Activated naive CD8-positive, alpha-beta T cell treated with anti-CD3 and anti-CD28 coated beads, Interleukin-2, amount 50 U/mL, for 24 hours (primary cell): Measurements from ENCODE around the gene HSP90AB1.
A peak's percentile ranks its signal among the peaks of the same experiment; 100 is the strongest.

Experiments
- ATAC-seq: fragments of 150-1000 bp; cut with Tn5 transposase; one replicate; pipeline ENCODE4 v1.10.0; 2021
- DNase-seq: peaks from one replicate; pipeline ENCODE4 v3.0.0; 2021
- H3K27ac Mint-ChIP-seq: one replicate; pipeline ENCODE4 v1.8.0; 2021; ENCODE audit warnings: mild to moderate bottlenecking, mixed read lengths
- H3K27me3 Mint-ChIP-seq: one replicate; pipeline ENCODE4 v1.8.0; 2021; ENCODE audit warnings: mixed read lengths
- H3K36me3 Mint-ChIP-seq: one replicate; pipeline ENCODE4 v1.8.0; 2021; ENCODE audit warnings: low read depth, mixed read lengths
- H3K4me1 Mint-ChIP-seq: one replicate; pipeline ENCODE4 v1.8.0; 2021; ENCODE audit warnings: mixed read lengths
- H3K4me3 Mint-ChIP-seq: one replicate; pipeline ENCODE4 v1.8.0; 2021; ENCODE audit warnings: mild to moderate bottlenecking, moderate library complexity, mixed read lengths
- H3K9me3 Mint-ChIP-seq: one replicate; pipeline ENCODE4 v1.8.0; 2021; ENCODE audit warnings: mixed read lengths

Gene HSP90AB1

DNA sequence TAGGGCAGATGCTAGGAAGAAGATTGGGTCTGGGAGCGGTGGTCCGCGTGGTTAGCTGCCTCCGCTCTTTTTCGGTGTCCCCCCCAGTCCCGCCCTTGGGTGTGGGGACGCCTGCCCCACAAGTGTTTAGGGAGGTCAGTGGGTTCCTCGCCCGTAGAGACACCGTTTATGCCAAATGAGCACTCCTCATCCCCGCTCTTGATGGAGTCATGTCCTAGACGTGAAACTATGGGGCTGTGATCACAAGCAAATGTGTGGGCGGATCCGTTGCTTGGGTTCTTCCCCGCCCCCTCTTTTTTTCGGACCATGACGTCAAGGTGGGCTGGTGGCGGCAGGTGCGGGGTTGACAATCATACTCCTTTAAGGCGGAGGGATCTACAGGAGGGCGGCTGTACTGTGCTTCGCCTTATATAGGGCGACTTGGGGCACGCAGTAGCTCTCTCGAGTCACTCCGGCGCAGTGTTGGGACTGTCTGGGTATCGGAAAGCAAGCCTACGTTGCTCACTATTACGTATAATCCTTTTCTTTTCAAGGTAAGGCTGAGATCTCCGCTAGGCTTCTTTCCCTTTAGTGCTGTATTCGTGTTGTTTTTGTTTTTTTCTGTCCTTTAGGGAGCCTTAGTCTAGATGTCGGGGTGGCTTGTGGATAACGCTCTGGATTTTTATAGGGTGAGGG lies at the start of gene HSP90AB1:
Gene HSP90AB1 (plus strand): TSS at position 439 of the 675 bp plus-strand sequence. CDS start 1,529 bp downstream, outside the sequence.
- ATAC-seq, result peak; percentile 74
- Mint-ChIP-seq H3K27ac (peak within 1 kb of the TSS; percentile 100), H3K4me3 (peak within 1 kb of the TSS; percentile 100)

DNA sequence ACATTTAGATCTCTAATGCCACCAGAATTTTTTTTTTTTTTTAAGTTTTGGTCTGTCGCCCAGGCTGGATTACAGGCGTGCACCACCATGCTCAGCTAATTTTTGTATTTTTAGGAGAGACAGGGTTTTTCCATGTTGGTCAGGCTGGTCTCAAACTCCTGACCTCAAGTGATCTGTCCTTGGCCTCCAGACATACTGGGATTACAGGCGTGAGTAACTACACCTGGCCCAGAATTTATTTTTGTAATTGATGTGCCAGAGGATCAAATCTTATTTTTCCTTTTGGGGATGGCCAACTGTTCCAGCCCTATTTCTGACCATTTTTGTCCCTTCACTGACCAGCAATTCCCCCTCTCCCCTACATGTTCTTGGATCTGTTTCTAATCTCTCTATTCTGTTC lies 48.2 kb upstream of the HSP90AB1 start:
- Mint-ChIP-seq H3K36me3 (no peaks in the 10 kb centered on the region), H3K4me1 (no peaks in the 10 kb centered on the region), H3K27ac (no peak overlapping the region)

More for the DNA sequence above, at the start of gene HSP90AB1:
- Mint-ChIP-seq H3K27me3 (peaks cover 5% of the 10 kb centered on the region), H3K4me1 (peaks cover 59% of the 10 kb centered on the region), H3K9me3 (no peaks in the 10 kb centered on the region), H3K36me3 (peaks cover 50% of the 10 kb centered on the region)
- peak; percentile 94 for DNase-seq

DNA sequence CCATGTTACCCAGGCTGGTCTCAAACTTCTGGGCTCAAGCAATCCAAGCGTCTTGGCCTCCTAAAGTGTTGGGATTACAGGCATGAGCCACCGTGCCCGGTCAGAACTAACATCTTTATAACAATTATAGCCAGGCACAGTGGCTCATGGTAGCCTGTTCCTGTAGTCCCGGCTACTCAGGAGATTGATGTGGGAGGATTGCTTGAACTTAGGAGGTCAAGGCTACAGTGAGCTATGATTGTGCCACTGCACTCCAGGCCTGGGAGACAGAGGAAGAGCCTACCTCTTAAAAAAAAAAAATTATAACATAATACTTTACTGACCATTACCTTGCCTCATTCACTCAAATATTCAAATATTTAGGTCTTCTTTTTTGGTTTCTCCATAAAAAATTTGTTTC lies 47.0 kb upstream of the HSP90AB1 start:
- no peak for DNase-seq
- ATAC-seq, result no peak
- H3K36me3 Mint-ChIP-seq, result no peaks in the 10 kb centered on the region
- H3K4me1 Mint-ChIP-seq, result no peaks in the 10 kb centered on the region
- H3K27ac Mint-ChIP-seq, result no peak overlapping the region
- H3K27me3 Mint-ChIP-seq, result peaks cover 2% of the 10 kb centered on the region
- no peak overlapping the region for H3K4me3 Mint-ChIP-seq
- no peaks in the 10 kb centered on the region for H3K9me3 Mint-ChIP-seq

More for the DNA sequence above, 48.2 kb upstream of the HSP90AB1 start:
- no peaks in the 10 kb centered on the region for H3K9me3 Mint-ChIP-seq
- no peak for ATAC-seq
- H3K4me3 Mint-ChIP-seq, result no peak overlapping the region
- peaks cover 2% of the 10 kb centered on the region for H3K27me3 Mint-ChIP-seq
- DNase-seq, result no peak

DNA sequence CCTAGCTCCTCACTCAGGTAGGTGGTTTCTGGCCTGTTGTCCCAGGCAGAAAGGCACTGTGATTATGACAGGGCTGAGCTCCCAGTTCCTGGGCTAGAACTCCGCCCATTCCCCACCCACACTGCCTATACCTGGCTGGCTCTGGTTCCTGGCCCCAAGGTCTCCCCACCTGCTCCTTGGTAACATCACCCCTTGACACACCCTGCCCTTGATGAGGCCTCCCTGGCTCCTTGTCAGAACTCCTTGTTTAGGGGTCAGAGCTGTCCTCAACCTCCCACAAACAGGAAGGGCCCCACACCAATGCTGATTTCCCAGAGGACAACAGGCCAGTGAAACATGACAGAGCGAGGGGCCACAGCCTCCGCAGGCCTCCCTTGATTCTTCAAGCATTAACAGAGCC lies 45.7 kb upstream of the HSP90AB1 start:
- Mint-ChIP-seq H3K4me3 (no peak overlapping the region), H3K9me3 (no peaks in the 10 kb centered on the region), H3K27me3 (peaks cover 2% of the 10 kb centered on the region), H3K4me1 (no peaks in the 10 kb centered on the region), H3K36me3 (no peaks in the 10 kb centered on the region), H3K27ac (no peak overlapping the region)
- DNase-seq, result no peak
- ATAC-seq, result no peak

DNA sequence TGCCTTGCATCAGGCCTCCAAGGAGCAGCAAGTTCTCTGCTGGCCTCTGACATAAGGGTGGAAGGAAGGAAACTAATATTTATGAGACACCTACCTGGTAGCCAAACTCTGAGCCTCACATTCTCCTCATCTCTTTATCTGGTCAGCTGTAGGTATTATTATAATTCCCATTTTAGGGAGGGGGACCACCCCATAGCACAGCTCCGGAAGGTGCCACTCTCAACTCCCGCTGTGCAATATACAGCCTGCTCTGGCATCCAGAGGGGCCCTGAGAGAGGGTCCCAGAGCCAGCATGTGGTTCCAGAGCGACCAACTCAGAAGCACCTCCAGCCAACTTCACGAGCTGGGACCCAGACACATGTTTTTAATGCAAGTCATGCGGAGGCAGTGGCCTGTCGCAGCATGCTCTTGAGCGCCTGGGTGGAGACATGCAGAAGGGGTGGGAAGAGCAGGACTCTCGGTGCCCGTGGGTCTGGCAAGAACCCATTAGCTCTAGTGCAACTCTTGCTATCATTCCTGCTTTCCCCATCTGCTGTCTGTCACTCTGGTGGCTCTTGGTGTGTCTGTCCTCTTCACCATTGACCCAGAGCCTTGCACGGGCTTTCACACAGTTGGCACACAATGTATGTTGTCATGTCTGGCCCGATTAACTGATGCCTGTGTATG lies 45.1 kb upstream of the HSP90AB1 start:
- no peaks in the 10 kb centered on the region for H3K9me3 Mint-ChIP-seq
- H3K4me3 Mint-ChIP-seq, result no peak overlapping the region
- H3K27ac Mint-ChIP-seq, result no peak overlapping the region
- DNase-seq, result no peak
- no peaks in the 10 kb centered on the region for H3K4me1 Mint-ChIP-seq
- ATAC-seq, result no peak
- H3K27me3 Mint-ChIP-seq, result peaks cover 2% of the 10 kb centered on the region
- H3K36me3 Mint-ChIP-seq, result no peaks in the 10 kb centered on the region

DNA sequence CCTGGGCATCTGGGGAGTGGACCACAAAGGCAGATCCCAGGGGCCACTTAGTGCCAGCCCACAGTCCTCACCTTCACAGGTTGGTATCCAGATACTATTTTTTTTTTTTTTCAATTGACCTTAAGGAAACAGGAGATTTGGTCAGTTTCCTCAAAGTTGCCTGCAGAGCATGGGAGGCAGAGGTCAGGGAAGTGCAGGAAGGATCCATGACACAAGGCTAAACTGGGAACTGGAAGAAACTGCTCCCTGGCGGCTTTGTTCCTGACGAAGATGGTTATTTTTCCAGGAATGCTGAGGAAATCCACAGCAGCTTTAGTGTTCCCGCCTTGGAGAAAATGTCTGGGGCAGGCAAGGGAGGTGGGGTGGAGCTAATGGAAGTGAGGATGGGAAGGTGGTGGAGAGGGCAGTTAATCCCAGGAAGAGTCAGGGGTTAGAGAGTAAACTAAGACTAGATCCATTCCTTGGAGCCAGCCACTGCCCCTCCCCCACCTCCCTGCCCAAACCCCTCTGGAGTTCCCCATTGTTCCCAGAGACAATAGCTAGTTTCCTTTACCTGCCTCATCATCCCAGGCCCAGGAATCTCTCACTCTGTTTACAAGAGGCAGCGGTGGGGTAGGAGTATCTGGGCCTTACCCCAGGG lies 44.4 kb upstream of the HSP90AB1 start:
- no peaks in the 10 kb centered on the region for H3K4me1 Mint-ChIP-seq
- H3K36me3 Mint-ChIP-seq, result no peaks in the 10 kb centered on the region
- ATAC-seq, result no peak
- H3K4me3 Mint-ChIP-seq, result no peak overlapping the region
- no peaks in the 10 kb centered on the region for H3K9me3 Mint-ChIP-seq
- DNase-seq, result no peak
- H3K27me3 Mint-ChIP-seq, result peaks cover 2% of the 10 kb centered on the region
- H3K27ac Mint-ChIP-seq, result no peak overlapping the region

DNA sequence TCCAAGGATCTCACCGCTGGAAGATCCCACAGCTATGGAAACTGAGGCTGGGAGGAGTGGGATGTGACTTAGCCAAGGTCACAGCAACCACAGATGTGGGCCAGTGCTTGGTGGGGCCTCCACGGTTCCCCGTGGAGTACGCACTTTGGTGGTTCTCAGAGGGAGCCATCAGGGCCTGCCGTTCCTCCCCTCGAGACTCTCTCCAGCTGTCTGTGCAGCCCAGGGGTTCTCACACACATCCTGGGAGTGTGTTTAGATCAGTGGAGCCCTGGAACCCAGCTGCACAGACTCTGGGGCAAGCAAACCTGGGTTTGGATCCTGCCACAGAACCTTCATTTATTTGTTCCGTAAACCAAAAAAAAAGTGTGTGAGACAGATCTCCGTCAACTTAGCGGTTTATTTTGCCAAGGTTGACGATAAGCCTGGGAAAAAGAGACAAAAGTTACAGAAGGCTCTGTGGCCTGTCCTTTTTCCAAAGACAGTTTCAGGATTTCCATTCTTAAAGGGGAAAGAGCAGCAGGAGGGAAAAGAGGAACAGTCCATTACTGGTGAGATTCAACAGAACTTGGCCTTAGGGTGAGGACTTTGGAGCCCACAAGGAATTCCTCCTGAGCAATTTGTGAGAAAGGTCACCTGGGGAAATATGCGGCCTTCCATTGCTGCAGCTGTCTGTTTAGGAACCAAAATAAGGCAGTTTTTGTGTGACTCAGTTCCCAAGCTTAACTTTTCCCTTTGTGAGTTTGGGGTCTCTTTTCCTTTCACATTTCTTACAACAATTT lies 43.7 kb upstream of the HSP90AB1 start:
- no peak for ATAC-seq
- Mint-ChIP-seq H3K9me3 (no peaks in the 10 kb centered on the region), H3K4me1 (no peaks in the 10 kb centered on the region), H3K36me3 (no peaks in the 10 kb centered on the region), H3K27ac (no peak overlapping the region), H3K27me3 (peaks cover 2% of the 10 kb centered on the region), H3K4me3 (no peak overlapping the region)
- no peak for DNase-seq

DNA sequence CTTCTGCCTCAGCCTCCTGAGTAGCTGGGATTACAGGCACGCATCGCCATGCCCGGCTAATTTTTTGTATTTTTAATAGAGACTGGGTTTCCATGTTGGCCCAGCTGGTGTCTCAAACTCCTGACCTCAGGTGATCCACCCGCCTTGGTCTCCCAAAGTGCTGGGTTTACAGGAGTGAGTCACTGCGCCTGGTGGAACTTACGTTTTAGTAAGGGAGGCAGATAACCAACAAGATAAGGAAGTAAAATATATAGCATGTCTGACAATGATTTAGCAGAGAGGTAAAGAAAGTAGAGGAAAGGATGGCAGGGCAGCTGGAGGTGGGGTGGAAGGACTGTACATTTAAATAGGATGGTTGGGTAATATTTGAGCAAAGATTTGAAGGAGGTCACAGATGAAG lies 42.9 kb upstream of the HSP90AB1 start:
- no peak for DNase-seq
- Mint-ChIP-seq H3K27me3 (peaks cover 2% of the 10 kb centered on the region), H3K27ac (no peak overlapping the region), H3K4me3 (no peak overlapping the region), H3K36me3 (no peaks in the 10 kb centered on the region), H3K9me3 (no peaks in the 10 kb centered on the region), H3K4me1 (no peaks in the 10 kb centered on the region)
- no peak for ATAC-seq

DNA sequence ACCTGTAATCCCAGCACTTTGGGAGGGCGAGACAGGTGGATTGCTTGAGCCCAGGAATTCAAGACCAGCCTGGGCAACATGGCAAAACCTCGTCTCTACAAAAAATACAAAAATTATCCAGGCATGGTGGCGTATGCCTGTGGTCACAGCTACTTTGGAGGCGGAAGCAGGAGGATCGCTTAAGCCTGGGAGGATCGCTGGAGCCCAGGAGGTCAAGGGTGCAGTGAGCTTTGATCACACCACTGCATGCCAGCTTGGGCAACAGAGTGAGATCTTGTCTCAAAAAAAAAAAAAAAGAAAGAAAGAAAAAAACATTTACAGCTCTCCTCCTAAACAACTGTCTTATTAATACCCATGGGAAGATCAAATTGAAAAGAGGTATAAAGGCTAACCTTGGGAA lies 38.9 kb upstream of the HSP90AB1 start:
- Mint-ChIP-seq H3K27ac (no peak overlapping the region), H3K4me1 (no peaks in the 10 kb centered on the region), H3K9me3 (no peaks in the 10 kb centered on the region), H3K4me3 (no peak overlapping the region), H3K27me3 (peaks cover 2% of the 10 kb centered on the region), H3K36me3 (no peaks in the 10 kb centered on the region)
- no peak for DNase-seq
- no peak for ATAC-seq

DNA sequence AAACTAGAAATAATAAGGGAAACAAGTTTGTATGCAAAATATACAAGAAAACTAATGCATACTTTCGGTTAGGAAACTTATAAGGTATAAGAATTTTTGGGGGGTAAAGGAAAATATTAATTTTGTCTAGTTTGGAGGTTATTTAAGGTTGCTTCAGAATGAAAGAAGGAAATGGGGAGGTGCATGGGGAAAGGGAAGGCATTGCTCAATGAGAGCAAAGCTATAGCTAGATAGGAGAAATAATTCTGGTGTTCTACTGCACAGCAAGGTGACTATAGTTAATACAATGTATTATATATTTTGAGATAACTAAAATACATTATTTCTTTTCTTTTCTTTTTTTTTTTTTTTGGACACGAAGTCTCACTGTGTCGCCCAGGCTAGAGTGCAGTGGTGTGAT lies 35.6 kb upstream of the HSP90AB1 start:
- Mint-ChIP-seq H3K4me1 (no peaks in the 10 kb centered on the region), H3K36me3 (no peaks in the 10 kb centered on the region)
- no peak for DNase-seq

DNA sequence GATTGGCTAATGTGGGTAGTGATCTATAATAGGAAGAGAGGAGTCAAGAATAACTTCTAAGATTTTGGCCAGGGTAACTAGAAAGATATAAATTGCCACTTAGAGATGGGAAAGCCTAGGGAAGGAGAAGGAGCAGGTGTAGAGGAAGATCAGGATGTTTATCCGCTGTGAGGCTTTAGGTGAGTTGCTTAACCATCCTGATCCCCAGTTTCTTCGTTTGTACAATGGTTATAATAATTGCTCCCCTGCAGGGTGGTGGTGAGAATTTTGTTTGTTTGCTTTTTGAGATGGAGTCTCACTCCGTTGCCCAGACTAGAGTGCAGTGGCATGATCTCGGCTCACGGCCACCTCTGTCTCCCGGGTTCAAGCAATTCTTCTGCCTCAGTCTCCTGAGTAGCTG lies 32.6 kb upstream of the HSP90AB1 start:
- no peak for ATAC-seq

More for the DNA sequence above, 35.6 kb upstream of the HSP90AB1 start:
- no peak for ATAC-seq
- no peak overlapping the region for H3K27ac Mint-ChIP-seq
- peaks cover 2% of the 10 kb centered on the region for H3K27me3 Mint-ChIP-seq
- H3K9me3 Mint-ChIP-seq, result no peaks in the 10 kb centered on the region
- H3K4me3 Mint-ChIP-seq, result no peak overlapping the region

DNA sequence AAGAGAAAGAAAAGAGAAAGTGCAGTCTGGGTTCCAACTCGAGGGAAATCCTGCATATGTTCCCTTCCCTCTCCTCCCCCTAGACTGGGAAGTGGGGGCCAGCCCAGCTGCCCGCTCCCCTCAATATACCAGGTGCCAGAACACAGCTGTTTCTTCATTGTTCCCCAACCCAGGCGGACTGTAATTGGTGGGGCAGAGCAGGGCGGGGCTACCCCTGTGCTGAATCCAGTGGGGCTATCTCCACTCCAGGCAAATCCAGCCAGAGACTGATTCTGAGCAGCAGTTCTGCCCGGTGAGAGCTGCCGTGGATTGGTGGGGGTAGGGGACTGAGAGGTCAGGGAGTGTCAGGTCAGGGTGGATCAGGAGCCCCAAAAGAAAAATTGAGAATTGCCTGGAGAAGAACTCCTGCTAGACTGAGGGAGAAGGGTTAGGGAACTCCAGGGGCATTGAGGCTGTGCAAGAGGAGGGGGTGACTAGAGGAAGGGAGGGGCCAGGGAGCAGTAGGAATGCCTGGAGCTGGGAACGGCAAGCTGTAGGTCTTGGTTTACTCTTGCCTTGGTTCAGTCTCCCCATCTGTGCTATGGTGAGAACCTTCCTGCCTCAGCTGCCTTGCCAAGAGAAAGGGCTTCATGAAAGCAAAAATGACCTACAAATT lies 30.1 kb upstream of the HSP90AB1 start, which contains the start of gene MYMX:
Gene MYMX (plus strand): TSS at position 250 of the 655 bp plus-strand sequence. CDS start 546 bp downstream, outside the sequence.
- Mint-ChIP-seq H3K27me3 (peaks cover 9% of the 10 kb centered on the region), H3K36me3 (no peaks in the 10 kb centered on the region), H3K4me1 (peaks cover 26% of the 10 kb centered on the region), H3K9me3 (no peaks in the 10 kb centered on the region), H3K27ac (no peak within 1 kb of the TSS), H3K4me3 (no peak within 1 kb of the TSS)
- no peak for ATAC-seq
- DNase-seq, result no peak

More for the DNA sequence above, 32.6 kb upstream of the HSP90AB1 start:
- Mint-ChIP-seq H3K27ac (no peak overlapping the region), H3K9me3 (no peaks in the 10 kb centered on the region), H3K36me3 (no peaks in the 10 kb centered on the region), H3K27me3 (peaks cover 6% of the 10 kb centered on the region), H3K4me1 (peaks cover 11% of the 10 kb centered on the region), H3K4me3 (no peak overlapping the region)
- no peak for DNase-seq

DNA sequence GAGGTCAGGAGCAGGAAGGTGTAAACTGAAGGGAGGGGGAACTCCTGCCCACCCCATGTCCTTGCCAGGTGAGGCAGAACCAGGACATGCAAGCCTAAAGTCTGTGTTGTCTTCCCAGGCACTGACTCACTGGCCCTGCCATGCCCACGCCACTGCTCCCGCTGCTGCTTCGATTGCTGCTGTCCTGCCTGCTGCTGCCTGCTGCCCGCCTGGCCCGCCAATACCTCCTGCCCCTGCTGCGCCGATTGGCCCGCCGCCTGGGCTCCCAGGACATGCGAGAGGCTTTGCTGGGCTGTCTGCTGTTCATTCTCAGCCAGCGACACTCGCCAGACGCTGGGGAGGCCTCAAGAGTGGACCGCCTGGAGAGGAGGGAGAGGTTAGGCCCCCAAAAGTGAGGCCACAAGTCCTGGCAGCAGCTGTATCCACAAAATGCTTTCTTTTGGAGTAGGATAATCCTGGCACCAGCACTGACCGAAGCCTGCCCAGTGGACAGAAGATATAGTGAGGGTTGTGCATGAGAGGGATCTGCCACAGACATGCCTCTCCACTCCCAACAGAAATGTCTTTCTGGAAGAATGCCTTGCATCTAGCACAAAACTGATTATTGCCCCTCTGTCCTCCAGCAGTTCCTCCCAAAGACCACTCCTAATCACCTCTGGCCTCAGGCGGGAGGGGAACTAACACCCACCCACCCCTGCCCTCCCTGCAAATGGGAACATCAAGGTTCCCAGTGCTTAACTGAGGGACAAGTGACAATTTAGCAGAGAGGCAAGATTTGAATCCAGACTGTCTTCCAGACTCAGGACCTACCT lies 29.4 kb upstream of the HSP90AB1 start:
- Mint-ChIP-seq H3K4me1 (peaks cover 33% of the 10 kb centered on the region), H3K27ac (no peak overlapping the region), H3K36me3 (no peaks in the 10 kb centered on the region), H3K27me3 (peaks cover 9% of the 10 kb centered on the region), H3K4me3 (no peak overlapping the region), H3K9me3 (no peaks in the 10 kb centered on the region)
- no peak for DNase-seq
- no peak for ATAC-seq
